ENCODE data around the gene HSPB3. TPM values are rescaled to one million over a fixed set of nuclear protein-coding genes. Genes with fewer than 3 reads are reported as not detected.

Gene HSPB3
- polyA plus RNA-seq, 4 donors = 0.13 to 2.7 (median 0.55) TPM; not detected in 1

GRCh38 chr5:54445691-54446378 lies 9.7 kb upstream of the HSPB3 start:
- H3K27me3 ChIP-seq (ENCODE audit: control insufficient read depth in 3 of 3, insufficient read depth in 3 of 3, low read length in 3 of 3) = peaks cover 0 to 4% (median 0%) of the 10 kb centered on the region in 3 donors
- H3K36me3 ChIP-seq (ENCODE audit: control insufficient read depth in 3 of 3, insufficient read depth in 2 of 3, low read depth in 1 of 3, low read length in 3 of 3) = no peaks in the 10 kb centered on the region
- H3K27ac ChIP-seq (ENCODE audit: low read depth in 1 of 3, low read length in 2 of 3) = no peak overlapping the region
- DNase-seq (no peak), FAIRE-seq (no peak)
- no peak overlapping the region for H3K4me3 ChIP-seq (ENCODE audit: low read depth in 1 of 3, low read length in 3 of 3)
- WGBS, 3 donors = 89 to 94% (median 91%) methylated on average over 2 of the region's 2 CpGs
- no peaks in the 10 kb centered on the region for H3K4me1 ChIP-seq (ENCODE audit: control insufficient read depth in 3 of 3, insufficient read depth in 2 of 3, low read depth in 1 of 3, low read length in 2 of 3)
- H3K9me3 ChIP-seq (ENCODE audit: control insufficient read depth in 2 of 2, insufficient read depth in 1 of 2, low read depth in 1 of 2, low read length in 1 of 2) = no peaks in the 10 kb centered on the region

- WGBS, 3 donors = 73 to 97% (median 81%) methylated on average over 3 of the region's 3 CpGs
- Histone ChIP-seq H3K4me3 (ENCODE audit: low read depth in 1 of 3, low read length in 3 of 3) (no peak overlapping the region), H3K27ac (ENCODE audit: low read depth in 1 of 3, low read length in 2 of 3) (no peak overlapping the region), H3K4me1 (ENCODE audit: control insufficient read depth in 3 of 3, insufficient read depth in 2 of 3, low read depth in 1 of 3, low read length in 2 of 3) (no peaks in the 10 kb centered on the region), H3K36me3 (ENCODE audit: control insufficient read depth in 3 of 3, insufficient read depth in 2 of 3, low read depth in 1 of 3, low read length in 3 of 3) (no peaks in the 10 kb centered on the region), H3K27me3 (ENCODE audit: control insufficient read depth in 3 of 3, insufficient read depth in 3 of 3, low read length in 3 of 3) (no peaks in the 10 kb centered on the region), H3K9me3 (ENCODE audit: control insufficient read depth in 2 of 2, insufficient read depth in 1 of 2, low read depth in 1 of 2, low read length in 1 of 2) (no peaks in the 10 kb centered on the region)
- FAIRE-seq (no peak), DNase-seq (no peak)
These were observed 9.1 kb upstream of the HSPB3 start for GRCh38 chr5:54446379-54446732.

- Histone ChIP-seq H3K4me3 (ENCODE audit: low read depth in 1 of 3, low read length in 3 of 3) (no peak overlapping the region), H3K27me3 (ENCODE audit: control insufficient read depth in 3 of 3, insufficient read depth in 3 of 3, low read length in 3 of 3) (no peaks in the 10 kb centered on the region), H3K4me1 (ENCODE audit: control insufficient read depth in 3 of 3, insufficient read depth in 2 of 3, low read depth in 1 of 3, low read length in 2 of 3) (no peaks in the 10 kb centered on the region), H3K36me3 (ENCODE audit: control insufficient read depth in 3 of 3, insufficient read depth in 2 of 3, low read depth in 1 of 3, low read length in 3 of 3) (no peaks in the 10 kb centered on the region), H3K27ac (ENCODE audit: low read depth in 1 of 3, low read length in 2 of 3) (no peak overlapping the region), H3K9me3 (ENCODE audit: control insufficient read depth in 2 of 2, insufficient read depth in 1 of 2, low read depth in 1 of 2, low read length in 1 of 2) (no peaks in the 10 kb centered on the region)
- FAIRE-seq = no peak
- DNase-seq = no peak
- WGBS, 3 donors = 66 to 74% (median 74%) methylated on average over 4 of the region's 4 CpGs
These were observed 5.6 kb upstream of the HSPB3 start for GRCh38 chr5:54449923-54450322.

GRCh38 chr5:54450542-54450941 lies 5.0 kb upstream of the HSPB3 start:
- Histone ChIP-seq H3K4me1 (ENCODE audit: control insufficient read depth in 3 of 3, insufficient read depth in 2 of 3, low read depth in 1 of 3, low read length in 2 of 3) (no peaks in the 10 kb centered on the region), H3K4me3 (ENCODE audit: low read depth in 1 of 3, low read length in 3 of 3) (no peak overlapping the region), H3K27ac (ENCODE audit: low read depth in 1 of 3, low read length in 2 of 3) (no peak overlapping the region), H3K27me3 (ENCODE audit: control insufficient read depth in 3 of 3, insufficient read depth in 3 of 3, low read length in 3 of 3) (no peaks in the 10 kb centered on the region), H3K36me3 (ENCODE audit: control insufficient read depth in 3 of 3, insufficient read depth in 2 of 3, low read depth in 1 of 3, low read length in 3 of 3) (no peaks in the 10 kb centered on the region), H3K9me3 (ENCODE audit: control insufficient read depth in 2 of 2, insufficient read depth in 1 of 2, low read depth in 1 of 2, low read length in 1 of 2) (no peaks in the 10 kb centered on the region)
- WGBS, 3 donors = 93 to 98% (median 95%) methylated on average over 2 of the region's 2 CpGs
- DNase-seq (no peak), FAIRE-seq (no peak)

GRCh38 chr5:54453046-54453445 lies 2.5 kb upstream of the HSPB3 start:
- Histone ChIP-seq H3K4me1 (ENCODE audit: control insufficient read depth in 3 of 3, insufficient read depth in 2 of 3, low read depth in 1 of 3, low read length in 2 of 3) (peaks cover 0 to 4% (median 3%) of the 10 kb centered on the region in 3 donors), H3K36me3 (ENCODE audit: control insufficient read depth in 3 of 3, insufficient read depth in 2 of 3, low read depth in 1 of 3, low read length in 3 of 3) (no peaks in the 10 kb centered on the region), H3K27me3 (ENCODE audit: control insufficient read depth in 3 of 3, insufficient read depth in 3 of 3, low read length in 3 of 3) (no peaks in the 10 kb centered on the region), H3K9me3 (ENCODE audit: control insufficient read depth in 2 of 2, insufficient read depth in 1 of 2, low read depth in 1 of 2, low read length in 1 of 2) (no peaks in the 10 kb centered on the region), H3K27ac (ENCODE audit: low read depth in 1 of 3, low read length in 2 of 3) (no peak overlapping the region), H3K4me3 (ENCODE audit: low read depth in 1 of 3, low read length in 3 of 3) (no peak overlapping the region)
- 79 to 84% (median 81%) methylated on average over 3 of the region's 3 CpGs for whole genome bisulfite sequencing, 3 donors
- DNase-seq (no peak), FAIRE-seq (no peak)

GRCh38 chr5:54454602-54455001 lies 897 bp upstream of the HSPB3 start:
- Histone ChIP-seq H3K36me3 (ENCODE audit: control insufficient read depth in 3 of 3, insufficient read depth in 2 of 3, low read depth in 1 of 3, low read length in 3 of 3) (no peaks in the 10 kb centered on the region), H3K27me3 (ENCODE audit: control insufficient read depth in 3 of 3, insufficient read depth in 3 of 3, low read length in 3 of 3) (no peaks in the 10 kb centered on the region), H3K27ac (ENCODE audit: low read depth in 1 of 3, low read length in 2 of 3) (no peak overlapping the region), H3K4me3 (ENCODE audit: low read depth in 1 of 3, low read length in 3 of 3) (no peak overlapping the region), H3K4me1 (ENCODE audit: control insufficient read depth in 3 of 3, insufficient read depth in 2 of 3, low read depth in 1 of 3, low read length in 2 of 3) (peaks cover 0 to 4% (median 3%) of the 10 kb centered on the region in 3 donors), H3K9me3 (ENCODE audit: control insufficient read depth in 2 of 2, insufficient read depth in 1 of 2, low read depth in 1 of 2, low read length in 1 of 2) (no peaks in the 10 kb centered on the region)
- FAIRE-seq (no peak), DNase-seq (no peak)
- WGBS, 3 donors = 48 to 61% (median 50%) methylated on average over 2 of the region's 2 CpGs

GRCh38 chr5:54457094-54457862 lies 1.8 kb downstream of the HSPB3 start:
- FAIRE-seq = no peak
- Histone ChIP-seq H3K4me1 (ENCODE audit: control insufficient read depth in 3 of 3, insufficient read depth in 2 of 3, low read depth in 1 of 3, low read length in 2 of 3) (peaks cover 0 to 4% (median 3%) of the 10 kb centered on the region in 3 donors), H3K27me3 (ENCODE audit: control insufficient read depth in 3 of 3, insufficient read depth in 3 of 3, low read length in 3 of 3) (no peaks in the 10 kb centered on the region), H3K4me3 (ENCODE audit: low read depth in 1 of 3, low read length in 3 of 3) (no peak overlapping the region), H3K9me3 (ENCODE audit: control insufficient read depth in 2 of 2, insufficient read depth in 1 of 2, low read depth in 1 of 2, low read length in 1 of 2) (no peaks in the 10 kb centered on the region), H3K36me3 (ENCODE audit: control insufficient read depth in 3 of 3, insufficient read depth in 2 of 3, low read depth in 1 of 3, low read length in 3 of 3) (no peaks in the 10 kb centered on the region), H3K27ac (ENCODE audit: low read depth in 1 of 3, low read length in 2 of 3) (peak overlapping the region in 1 of 3 donors; percentile 47)
- peak; percentile 7 to 89 for DNase-seq
- WGBS, 3 donors = 6 to 31% (median 18%) methylated on average over 5 of the region's 5 CpGs

GRCh38 chr5:54458221-54458620 lies 2.7 kb downstream of the HSPB3 start:
- H3K27ac ChIP-seq (ENCODE audit: low read depth in 1 of 3, low read length in 2 of 3) = no peak overlapping the region
- 85 to 97% (median 96%) methylated on average over 2 of the region's 2 CpGs for WGBS, 3 donors
- no peaks in the 10 kb centered on the region for H3K27me3 ChIP-seq (ENCODE audit: control insufficient read depth in 3 of 3, insufficient read depth in 3 of 3, low read length in 3 of 3)
- FAIRE-seq = no peak
- no peak overlapping the region for H3K4me3 ChIP-seq (ENCODE audit: low read depth in 1 of 3, low read length in 3 of 3)
- no peak for DNase-seq
- H3K36me3 ChIP-seq (ENCODE audit: control insufficient read depth in 3 of 3, insufficient read depth in 2 of 3, low read depth in 1 of 3, low read length in 3 of 3) = no peaks in the 10 kb centered on the region
- H3K9me3 ChIP-seq (ENCODE audit: control insufficient read depth in 2 of 2, insufficient read depth in 1 of 2, low read depth in 1 of 2, low read length in 1 of 2) = no peaks in the 10 kb centered on the region
- peaks cover 0 to 4% (median 3%) of the 10 kb centered on the region in 3 donors for H3K4me1 ChIP-seq (ENCODE audit: control insufficient read depth in 3 of 3, insufficient read depth in 2 of 3, low read depth in 1 of 3, low read length in 2 of 3)
